DND-41 (cell line): ENCODE data around the gene ATP2A3.

Experiments
- EZH2 ChIP-seq: IDR thresholded peaks from 3 replicates; pipeline ENCODE4 v1.6.1; 2012; ENCODE audit warnings: borderline replicate concordance, low read depth, mild to moderate bottlenecking, moderate library complexity, low read length, inconsistent platforms; ENCODE audit not compliant: severe bottlenecking
- TF ChIP-seq, protein P1 (sequence below): IDR thresholded peaks from 2 replicates; pipeline ENCODE4 v1.5.1; 2012; ENCODE audit warnings: borderline replicate concordance, low read length, moderate library complexity, mild to moderate bottlenecking; ENCODE audit not compliant: poor library complexity, severe bottlenecking; ENCODE audit errors: extremely low read depth

GRCh38 chr17:3993493-3994220 is 29.4 kb upstream of the ATP2A3 start:
- TF ChIP-seq, protein P1, sequence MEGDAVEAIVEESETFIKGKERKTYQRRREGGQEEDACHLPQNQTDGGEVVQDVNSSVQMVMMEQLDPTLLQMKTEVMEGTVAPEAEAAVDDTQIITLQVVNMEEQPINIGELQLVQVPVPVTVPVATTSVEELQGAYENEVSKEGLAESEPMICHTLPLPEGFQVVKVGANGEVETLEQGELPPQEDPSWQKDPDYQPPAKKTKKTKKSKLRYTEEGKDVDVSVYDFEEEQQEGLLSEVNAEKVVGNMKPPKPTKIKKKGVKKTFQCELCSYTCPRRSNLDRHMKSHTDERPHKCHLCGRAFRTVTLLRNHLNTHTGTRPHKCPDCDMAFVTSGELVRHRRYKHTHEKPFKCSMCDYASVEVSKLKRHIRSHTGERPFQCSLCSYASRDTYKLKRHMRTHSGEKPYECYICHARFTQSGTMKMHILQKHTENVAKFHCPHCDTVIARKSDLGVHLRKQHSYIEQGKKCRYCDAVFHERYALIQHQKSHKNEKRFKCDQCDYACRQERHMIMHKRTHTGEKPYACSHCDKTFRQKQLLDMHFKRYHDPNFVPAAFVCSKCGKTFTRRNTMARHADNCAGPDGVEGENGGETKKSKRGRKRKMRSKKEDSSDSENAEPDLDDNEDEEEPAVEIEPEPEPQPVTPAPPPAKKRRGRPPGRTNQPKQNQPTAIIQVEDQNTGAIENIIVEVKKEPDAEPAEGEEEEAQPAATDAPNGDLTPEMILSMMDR, result no peak
- no peak for TF ChIP-seq EZH2
